GM21423 (cell line): ENCODE results near the gene SMAD6.
"Not testable (repeated sequence)": the region's sequence is repeated elsewhere in the genome, so short reads cannot be mapped to it uniquely, and the experiment has no call there.

Experiments
- ATAC-seq: cut with Tn5 transposase; IDR thresholded peaks from one replicate; pipeline ENCODE4 v1.9.1; 2021; ENCODE audit warnings: mild to moderate bottlenecking, moderate library complexity; ENCODE audit not compliant: unreplicated experiment

SMAD6 gene

DNA sequence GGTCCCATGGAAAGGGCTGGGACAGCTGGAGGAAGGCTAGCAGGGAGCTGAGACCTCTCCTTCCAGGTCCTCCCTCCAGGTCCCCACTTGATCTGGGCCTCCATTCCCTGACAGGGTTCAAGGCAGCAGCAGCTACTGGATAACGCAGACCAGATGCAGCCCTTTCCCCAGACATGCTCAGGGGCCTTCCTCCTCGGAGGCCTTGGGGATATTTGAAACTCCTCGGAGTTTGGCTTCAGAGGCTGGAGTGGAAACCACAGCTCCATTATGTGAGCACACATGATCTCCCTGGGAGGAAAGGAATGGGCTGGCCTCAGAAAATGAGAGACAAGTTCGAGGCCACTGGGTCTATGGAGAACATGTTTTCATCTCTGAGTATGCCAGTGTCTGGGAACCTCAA is 119.3 kb downstream of the SMAD6 start:
- ATAC-seq = no peak

DNA sequence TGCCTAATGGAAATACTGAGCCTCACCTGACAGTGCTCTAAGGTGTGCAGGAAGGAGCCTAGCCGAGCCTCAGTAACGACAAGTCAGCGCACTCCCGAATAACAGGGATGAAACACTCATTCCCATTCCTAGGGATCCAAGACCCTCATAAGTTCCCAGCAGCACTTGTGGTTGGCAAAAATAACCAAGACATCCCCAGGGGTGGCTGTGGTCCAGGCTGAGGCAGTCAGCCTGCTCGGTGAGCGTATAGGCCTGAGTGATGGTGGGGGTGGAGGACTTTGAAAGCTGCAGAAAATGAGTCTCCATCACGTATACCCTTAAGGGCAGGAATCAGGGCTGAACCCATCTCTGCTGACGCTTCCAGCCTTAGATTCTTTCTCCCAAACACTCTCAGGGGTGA is 120.1 kb downstream of the SMAD6 start:
- ATAC-seq = no peak

DNA sequence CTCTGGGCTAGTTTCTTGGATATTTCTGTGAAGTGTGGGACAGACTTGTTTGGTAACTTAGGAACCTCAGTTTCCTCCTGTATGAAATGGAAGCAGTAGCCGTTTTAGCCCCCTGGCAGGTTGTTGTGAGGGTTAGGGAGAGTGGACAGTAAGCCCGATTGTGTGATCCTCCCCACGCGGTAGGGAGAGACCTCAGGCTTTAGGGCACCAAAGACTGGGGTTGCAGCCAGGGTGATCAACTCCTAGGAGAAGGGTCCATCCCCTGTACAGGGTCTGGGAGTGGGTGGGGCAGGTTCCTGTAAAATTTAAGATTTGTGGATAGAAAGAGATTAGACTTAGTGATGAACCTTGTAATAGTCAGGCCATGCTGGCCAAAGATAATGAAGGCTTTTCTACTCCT is 120.5 kb downstream of the SMAD6 start:
- ATAC-seq = no peak

DNA sequence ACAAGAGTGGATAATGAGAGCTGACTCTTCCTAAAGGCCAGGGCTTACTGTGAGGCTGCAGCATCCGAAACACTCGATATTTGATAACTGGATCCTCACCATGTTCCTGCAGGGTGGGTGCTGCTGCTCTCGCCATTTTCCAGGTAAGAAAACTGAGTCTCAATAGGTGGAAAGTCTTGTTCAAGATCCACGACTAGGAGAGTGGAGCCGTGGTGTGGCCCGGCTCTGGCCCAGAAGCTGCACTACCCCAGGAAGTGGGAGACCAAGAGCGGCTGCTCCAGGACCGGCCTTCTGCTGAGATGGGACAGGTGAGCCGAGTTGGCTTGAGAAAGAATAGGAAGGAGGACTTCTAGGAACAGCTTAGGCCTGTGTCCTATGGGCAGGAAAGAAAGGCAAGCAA is 121.6 kb downstream of the SMAD6 start:
- ATAC-seq = no peak

DNA sequence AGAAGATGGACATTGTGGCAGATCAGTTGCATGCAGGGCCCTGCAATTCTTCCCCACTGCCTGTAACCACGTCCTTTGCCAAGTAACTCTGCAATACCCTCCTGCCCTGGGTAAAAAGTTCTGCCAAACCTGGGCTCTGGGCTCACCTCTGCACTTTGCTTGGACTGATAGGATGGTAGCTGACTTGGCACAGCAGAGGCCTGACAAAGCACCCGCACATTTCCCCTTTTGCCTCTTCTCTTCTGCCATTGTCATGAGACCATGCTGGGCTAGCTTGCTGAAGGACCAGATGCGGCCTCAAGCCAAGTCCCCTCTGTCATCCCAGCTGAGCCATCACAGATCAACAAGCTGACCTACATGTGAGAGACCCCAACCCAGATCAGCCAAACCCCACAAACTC is 122.4 kb downstream of the SMAD6 start:
- no peak for ATAC-seq

DNA sequence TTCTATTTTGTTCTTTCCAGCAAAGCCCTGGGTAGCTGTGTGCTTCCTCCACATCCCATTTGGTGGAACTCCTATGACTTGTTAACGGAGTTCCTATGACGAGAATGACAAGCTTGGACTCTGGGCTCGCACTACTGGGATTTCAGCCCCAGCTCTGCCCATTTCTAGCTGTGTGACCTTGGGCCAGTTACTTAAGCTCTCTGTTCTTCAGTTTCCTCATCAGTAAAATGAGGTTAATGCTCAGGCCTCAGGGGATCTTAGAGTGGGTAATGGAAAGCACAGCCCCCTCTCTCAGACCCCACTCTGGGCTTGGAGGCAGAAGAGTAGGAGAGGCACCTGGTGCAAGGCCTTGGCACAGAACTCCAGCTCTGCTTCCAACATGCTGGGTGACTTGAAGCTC is 123.1 kb downstream of the SMAD6 start:
- ATAC-seq = no peak

DNA sequence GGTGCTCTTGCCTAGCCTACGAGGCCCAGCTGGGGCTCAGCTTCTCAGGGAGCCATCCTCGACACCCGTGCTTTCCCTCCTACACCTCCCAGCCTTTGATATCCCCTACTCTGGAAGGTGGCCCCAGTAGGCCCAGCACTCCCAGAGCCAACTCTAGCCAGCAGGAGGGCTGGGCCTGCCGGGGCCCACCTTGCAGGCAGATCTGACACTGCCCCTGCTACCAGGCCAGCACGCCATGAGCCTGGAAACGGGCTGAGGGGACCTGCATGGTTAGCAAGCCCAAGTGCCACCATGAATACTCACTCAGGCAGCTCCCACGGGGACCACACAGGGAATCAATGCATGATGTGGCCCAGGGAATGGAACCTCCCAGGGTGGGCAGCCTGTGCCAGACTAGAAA is 123.7 kb downstream of the SMAD6 start:
- ATAC-seq = no peak

DNA sequence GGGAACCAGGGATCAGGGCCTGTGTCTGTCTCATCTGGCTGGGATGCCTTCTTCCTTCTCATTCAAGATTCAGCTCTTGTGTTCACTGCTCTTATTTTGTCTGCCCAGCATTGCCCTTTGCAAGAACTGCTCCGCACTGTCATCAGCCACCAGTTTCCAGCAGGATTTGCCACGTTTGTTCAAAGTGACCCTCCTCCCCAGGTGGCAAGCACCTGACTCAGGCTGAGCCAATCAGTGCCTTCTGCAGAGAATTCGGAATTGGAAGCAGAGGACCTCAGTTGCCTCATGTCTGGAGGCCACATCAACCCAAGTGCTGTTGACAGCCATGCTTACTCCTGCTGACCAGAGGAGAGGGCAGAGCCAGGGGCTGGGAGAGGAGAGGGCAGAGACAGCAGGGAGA is 124.5 kb downstream of the SMAD6 start:
- ATAC-seq = no peak

DNA sequence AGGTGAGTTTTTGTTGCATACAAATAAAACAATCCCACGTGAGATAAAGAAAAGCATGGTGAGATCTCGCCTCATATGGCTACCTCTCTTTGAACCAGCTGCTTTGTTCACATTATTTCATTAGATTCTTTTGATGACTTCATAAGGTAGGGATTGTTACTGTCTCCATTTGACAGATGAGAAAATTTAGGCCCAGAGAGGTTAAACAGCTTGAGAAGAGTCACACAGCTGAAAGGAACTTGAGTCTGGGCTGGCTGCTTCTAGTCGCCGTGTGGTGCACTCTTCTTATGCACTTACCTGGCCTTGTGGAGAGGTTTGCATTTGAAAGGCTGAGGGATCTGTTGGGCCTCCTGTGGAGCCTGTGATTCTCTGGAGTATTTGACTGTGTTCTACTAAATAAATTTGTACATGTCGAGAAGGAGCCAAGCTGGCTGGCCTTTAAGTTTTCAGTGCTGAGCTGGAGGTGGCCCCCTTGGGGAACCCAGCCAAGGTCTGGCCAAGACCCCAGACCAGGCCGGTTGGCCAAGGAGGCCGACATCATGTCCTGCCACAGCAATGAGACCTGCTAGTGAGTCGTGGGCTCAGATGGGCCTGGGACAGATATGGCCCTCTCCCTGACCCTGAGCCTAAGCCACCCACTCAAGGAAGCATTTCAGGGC is 125.1 kb downstream of the SMAD6 start:
- no peak for ATAC-seq

DNA sequence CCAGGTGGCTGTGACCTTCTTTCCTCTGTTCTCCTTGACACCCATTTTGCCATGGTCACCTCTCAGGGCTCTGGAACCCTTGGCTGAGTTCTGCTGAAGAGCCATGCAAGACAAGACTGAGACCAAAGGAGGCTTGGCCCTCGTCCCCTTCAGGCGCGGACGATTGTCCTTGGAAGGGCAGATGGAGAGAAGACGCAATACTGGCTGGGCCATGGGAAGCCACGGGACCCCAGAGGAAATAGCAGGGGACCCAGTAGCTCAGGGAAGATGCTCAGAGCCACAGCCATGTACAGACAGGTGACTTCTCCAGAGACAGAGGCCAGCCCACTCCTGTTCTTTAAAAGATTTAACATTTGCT is 125.6 kb downstream of the SMAD6 start:
- no peak for ATAC-seq

DNA sequence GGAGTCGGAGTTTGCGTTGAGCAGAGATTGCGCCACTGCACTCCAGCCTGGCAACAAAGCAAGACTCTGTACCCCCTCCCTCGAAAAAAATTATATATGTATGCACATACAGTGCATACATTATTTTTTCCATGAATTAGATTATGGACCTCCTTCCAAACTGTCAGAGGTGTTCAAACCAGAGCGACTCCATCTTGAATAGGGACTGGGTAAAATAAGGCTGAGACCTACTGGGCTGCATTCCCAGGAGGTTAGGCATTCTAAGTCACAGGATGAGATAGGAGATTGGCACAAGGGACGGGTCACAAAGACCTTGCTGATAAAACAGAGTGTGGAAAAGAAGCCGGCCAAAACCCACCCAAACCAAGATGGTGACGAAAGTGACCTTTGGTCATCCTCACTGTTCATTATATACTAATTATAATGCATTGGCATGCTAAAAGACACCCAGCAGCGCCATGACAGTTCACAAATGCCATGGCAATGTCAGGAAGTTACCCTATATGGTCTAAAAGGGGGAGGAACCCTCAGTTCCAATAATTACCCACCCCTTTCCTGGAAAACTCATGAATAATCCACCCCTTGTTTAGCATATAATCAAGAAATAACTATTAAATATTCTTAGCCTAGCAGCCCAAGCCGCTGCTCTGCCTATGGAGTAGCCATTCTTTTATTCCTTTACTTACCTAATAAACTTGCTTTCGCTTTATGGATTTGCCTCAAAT is 126.9 kb downstream of the SMAD6 start:
- not testable (repeated sequence) for ATAC-seq

DNA sequence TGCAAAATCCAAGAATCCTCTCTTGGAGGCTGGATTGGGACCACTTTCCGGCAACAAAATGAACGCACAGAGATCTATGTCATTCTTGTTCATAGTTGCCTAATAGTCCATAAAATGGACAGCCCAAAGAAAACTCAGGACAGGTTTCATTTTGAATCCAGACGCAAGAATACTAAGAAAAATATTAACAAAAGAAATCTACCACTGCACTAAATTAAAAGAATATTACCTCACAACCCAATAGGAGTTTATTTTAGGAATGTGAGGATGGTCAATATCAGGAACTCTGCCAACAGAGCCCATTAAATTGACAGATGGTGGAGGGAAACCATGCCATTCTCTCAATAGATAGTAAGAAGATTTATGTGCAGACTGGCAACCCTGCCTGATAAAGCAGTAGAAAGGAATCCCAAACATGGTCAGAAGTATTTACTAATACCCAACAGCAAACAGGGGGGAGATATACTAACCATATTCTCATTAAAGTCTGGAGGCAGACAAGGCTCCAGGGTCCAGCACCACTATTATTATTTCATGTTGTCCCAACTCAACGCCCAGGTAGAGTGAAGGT is 127.6 kb downstream of the SMAD6 start:
- ATAC-seq = no peak

DNA sequence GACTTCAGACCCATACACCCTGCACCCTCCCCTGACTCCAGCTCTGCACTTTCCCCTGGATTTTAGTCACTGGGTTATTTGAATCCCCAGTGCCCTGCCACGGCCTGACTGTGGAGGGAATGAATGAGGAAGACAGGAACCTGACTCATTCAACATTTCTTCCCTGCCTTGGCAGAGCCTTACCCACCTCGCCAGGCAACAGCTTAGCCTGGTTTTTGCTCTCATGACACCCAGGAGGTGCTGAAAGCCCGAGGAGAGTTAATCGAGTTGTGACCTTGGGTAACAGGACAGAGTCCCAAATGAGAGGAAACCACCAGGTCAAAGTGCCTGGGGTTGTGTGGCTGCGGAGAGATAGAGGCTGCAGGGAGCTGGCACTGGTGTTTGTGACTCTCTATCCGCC is 128.3 kb downstream of the SMAD6 start:
- ATAC-seq = no peak

DNA sequence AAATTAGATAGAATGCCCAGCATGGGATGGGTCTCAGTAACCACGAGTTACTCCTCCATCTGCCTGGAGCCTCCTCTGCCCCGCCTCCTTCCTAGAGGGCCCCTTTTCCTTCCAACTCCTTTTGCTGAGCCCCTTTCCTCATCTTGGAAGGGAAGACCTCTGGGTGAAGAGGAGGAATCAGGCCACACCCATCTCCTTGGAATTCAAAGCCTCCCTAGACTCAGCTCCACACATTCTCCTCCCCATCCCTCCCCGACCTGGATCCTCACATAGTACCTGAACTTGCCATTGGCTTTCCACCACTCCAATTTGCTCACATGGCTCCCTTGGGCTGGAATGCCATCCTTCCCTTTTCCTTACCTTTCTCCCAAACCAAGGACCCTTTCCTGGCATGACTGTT is 128.8 kb downstream of the SMAD6 start:
- no peak for ATAC-seq

DNA sequence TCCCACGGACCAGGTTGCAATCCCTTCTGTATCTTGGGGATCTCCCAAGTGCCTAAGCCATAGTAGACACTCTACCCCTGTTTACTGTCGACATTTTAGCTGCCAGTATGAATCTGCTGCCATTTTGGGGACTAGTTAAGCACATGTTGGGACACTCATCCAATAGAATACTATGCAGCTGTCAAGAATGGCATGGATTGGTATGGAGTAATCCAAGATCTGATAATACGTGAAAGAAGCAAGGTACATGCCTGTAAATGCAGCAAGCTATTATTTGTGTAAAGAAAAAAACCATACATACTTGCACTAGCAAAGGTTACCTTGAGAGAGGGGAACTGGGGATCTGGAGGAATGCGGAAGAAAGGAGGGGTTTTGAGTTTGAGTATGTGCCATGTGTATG is 129.3 kb downstream of the SMAD6 start:
- no peak for ATAC-seq

DNA sequence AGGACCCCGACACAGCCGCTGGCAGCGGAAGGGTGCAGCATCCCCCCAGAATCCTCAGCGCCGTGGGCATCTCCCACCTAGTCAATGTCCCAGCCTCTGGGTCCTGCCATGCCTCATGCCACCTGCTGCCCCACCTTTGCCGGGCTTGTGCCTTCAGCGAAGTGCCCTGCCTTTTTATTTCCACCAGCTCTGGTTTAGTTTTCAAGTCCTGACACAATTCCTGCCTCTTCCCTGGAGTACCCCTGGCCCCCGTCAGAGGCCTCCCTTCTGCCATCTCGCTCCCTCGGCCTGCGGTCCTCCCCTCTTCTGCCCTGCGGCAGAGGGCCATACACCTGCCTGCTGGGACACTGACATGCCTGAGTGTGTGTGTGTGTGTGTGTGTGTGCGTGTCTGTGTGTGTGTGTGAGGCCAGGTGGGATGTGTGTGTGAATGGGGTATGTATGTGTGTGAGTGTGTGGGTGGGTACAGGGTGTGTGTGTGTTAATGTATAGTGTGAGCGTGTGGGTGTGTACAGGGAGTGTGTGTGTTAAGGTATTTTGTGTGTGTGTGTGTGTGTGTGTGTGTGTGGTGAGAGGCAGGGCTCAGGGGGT is 129.9 kb downstream of the SMAD6 start:
- ATAC-seq = no peak
